ENCODE data around the gene NFKBIZ. TPM values are rescaled to one million over a fixed set of nuclear protein-coding genes. Genes with fewer than 3 reads are reported as not detected.

NFKBIZ gene, protein sequence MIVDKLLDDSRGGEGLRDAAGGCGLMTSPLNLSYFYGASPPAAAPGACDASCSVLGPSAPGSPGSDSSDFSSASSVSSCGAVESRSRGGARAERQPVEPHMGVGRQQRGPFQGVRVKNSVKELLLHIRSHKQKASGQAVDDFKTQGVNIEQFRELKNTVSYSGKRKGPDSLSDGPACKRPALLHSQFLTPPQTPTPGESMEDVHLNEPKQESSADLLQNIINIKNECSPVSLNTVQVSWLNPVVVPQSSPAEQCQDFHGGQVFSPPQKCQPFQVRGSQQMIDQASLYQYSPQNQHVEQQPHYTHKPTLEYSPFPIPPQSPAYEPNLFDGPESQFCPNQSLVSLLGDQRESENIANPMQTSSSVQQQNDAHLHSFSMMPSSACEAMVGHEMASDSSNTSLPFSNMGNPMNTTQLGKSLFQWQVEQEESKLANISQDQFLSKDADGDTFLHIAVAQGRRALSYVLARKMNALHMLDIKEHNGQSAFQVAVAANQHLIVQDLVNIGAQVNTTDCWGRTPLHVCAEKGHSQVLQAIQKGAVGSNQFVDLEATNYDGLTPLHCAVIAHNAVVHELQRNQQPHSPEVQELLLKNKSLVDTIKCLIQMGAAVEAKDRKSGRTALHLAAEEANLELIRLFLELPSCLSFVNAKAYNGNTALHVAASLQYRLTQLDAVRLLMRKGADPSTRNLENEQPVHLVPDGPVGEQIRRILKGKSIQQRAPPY
- total RNA-seq (7.7 TPM), polyA plus RNA-seq (13.7 TPM)
- long read RNA-seq, donor 1, result 0 reads
- long read RNA-seq, donor 2, partial matches to known transcripts, result 0 of 4 reads
- long read RNA-seq, donor 2, other reads (novel, unspliced or antisense), result 0 of 4 reads
- long read RNA-seq, donor 3, partial matches to known transcripts, result 0 of 3 reads
- long read RNA-seq, donor 3, other reads (novel, unspliced or antisense), result 0 of 3 reads
- long read RNA-seq, donor 4, partial matches to known transcripts, result 0 of 4 reads
- long read RNA-seq, donor 4, other reads (novel, unspliced or antisense), result 0 of 4 reads
- long read RNA-seq, donor 5, partial matches to known transcripts, result 0 of 4 reads
- long read RNA-seq, donor 5, other reads (novel, unspliced or antisense), result 0 of 4 reads
- long read RNA-seq, donor 6, partial matches to known transcripts, result 0 of 1 reads
- long read RNA-seq, donor 6, other reads (novel, unspliced or antisense), result 0 of 1 reads
- long read RNA-seq, donor 7, partial matches to known transcripts, result 0 of 1 reads
- long read RNA-seq, donor 7, other reads (novel, unspliced or antisense), result 0 of 1 reads
- long read RNA-seq, donor 8, partial matches to known transcripts, result 0 of 1 reads
- long read RNA-seq, donor 8, other reads (novel, unspliced or antisense), result 0 of 1 reads
- long read RNA-seq, donor 9, result 0 reads
- long read RNA-seq, donor 10, result 0 reads

DNA sequence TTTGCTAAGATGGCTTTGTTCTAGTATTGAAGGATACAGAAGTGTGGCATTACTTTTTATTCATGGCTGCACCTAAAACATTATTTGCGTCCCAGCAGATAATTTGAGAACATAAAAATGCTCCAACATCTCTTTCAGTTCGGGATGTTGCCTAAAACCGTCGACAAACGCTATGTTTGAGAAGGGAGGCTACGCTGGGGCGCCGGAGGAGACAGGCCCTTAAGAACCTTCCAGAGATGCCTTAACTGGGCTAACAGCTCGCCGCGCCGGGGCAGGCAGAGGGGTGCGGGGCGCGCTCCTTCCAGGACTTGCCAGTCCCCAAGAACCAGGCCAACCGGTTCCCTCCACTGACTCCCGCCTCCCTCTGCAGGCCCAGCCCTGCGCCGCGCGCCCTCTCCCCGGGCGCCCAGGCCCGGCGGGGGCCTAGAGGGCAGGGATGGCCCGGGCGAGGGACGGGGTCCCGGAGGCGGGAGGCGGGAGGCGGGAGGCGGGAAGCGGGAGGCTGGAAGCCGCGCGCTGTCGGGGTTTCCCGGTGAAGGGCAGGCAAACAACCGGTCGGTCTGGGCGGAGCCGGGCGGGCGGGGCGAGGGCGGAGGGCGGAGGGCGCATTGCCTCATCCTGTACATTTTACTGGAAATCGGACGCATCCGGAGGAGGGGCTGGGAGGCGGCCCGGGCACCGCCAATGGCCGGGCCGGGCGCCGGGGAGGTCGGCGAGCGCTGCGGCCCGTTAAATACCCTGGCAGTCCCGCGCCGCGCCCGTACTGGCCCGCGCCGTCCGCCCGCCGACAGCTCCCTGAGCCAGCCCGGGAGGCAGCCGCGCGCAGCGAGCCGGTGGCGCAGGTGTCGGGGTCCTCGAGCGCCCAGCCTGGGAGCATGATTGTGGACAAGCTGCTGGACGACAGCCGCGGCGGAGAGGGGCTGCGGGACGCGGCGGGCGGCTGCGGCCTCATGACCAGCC lies at the start of gene NFKBIZ:
TSS of gene NFKBIZ (plus strand) at position 761 of the 960 bp plus-strand sequence. CDS start at position 876, 115 bp downstream.
- 5% methylated on average over 95 of the region's 95 CpGs for WGBS
- Histone ChIP-seq H3K4me1 (ENCODE audit: control insufficient read depth in 2 of 2, insufficient read depth in 2 of 2, low read length in 2 of 2) (peaks cover 7 to 17% of the 10 kb centered on the region in 2 donors), H3K36me3 (ENCODE audit: control insufficient read depth in 2 of 2, insufficient read depth in 2 of 2, low read length in 1 of 2) (peaks cover 9 to 18% of the 10 kb centered on the region in 2 donors), H3K9me3 (ENCODE audit: control insufficient read depth in 2 of 2, insufficient read depth in 1 of 2, low read length in 1 of 2) (no peaks in the 10 kb centered on the region), H3K27ac (ENCODE audit: low read depth in 1 of 2, low read length in 1 of 2) (peak within 1 kb of the TSS; percentile 79 to 93), H3K4me3 (ENCODE audit: low read length in 2 of 2) (peak within 1 kb of the TSS; percentile 56 to 86), H3K27me3 (ENCODE audit: control insufficient read depth in 2 of 2, insufficient read depth in 1 of 2, low read length in 1 of 2) (peaks cover 0 to 7% of the 10 kb centered on the region in 2 donors)
- peak in 7 of 9 donors; percentile 20 to 79 (median 58) for DNase-seq (ENCODE audit: low read depth in 6 of 9, low spot score in 9 of 9)

DNA sequence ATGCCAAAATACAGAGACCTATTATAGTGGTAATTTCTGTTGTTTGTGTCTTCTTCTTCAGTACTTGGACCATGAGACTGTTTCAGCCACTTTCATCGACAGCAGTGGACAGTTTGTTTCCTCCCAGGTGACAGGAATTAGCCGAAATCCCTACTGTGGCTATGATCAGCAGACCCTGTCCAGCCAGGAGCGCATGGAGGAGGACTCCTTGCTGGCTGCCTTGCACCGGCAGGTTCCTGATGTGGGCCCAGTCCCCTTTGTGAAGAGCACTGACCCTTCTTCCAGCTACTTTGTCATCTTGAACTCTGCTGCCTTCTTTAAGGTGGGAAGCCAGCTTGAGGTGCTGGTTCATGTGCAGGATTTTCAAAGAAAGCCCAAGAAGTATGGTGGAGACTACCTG lies 48.1 kb upstream of the NFKBIZ start:
- H3K27ac ChIP-seq (ENCODE audit: low read depth in 1 of 2, low read length in 1 of 2), result no peak overlapping the region
- H3K4me3 ChIP-seq (ENCODE audit: low read length in 2 of 2), result no peak overlapping the region
- no peaks in the 10 kb centered on the region for H3K9me3 ChIP-seq (ENCODE audit: control insufficient read depth in 2 of 2, insufficient read depth in 1 of 2, low read length in 1 of 2)
- H3K27me3 ChIP-seq (ENCODE audit: control insufficient read depth in 2 of 2, insufficient read depth in 1 of 2, low read length in 1 of 2), result no peaks in the 10 kb centered on the region
- WGBS, result 98% methylated on average over 4 of the region's 4 CpGs
- H3K4me1 ChIP-seq (ENCODE audit: control insufficient read depth in 2 of 2, insufficient read depth in 2 of 2, low read length in 2 of 2), result no peaks in the 10 kb centered on the region
- peaks cover 16 to 27% of the 10 kb centered on the region in 2 donors for H3K36me3 ChIP-seq (ENCODE audit: control insufficient read depth in 2 of 2, insufficient read depth in 2 of 2, low read length in 1 of 2)
- no peak for DNase-seq (ENCODE audit: low read depth in 6 of 9, low spot score in 9 of 9)

DNA sequence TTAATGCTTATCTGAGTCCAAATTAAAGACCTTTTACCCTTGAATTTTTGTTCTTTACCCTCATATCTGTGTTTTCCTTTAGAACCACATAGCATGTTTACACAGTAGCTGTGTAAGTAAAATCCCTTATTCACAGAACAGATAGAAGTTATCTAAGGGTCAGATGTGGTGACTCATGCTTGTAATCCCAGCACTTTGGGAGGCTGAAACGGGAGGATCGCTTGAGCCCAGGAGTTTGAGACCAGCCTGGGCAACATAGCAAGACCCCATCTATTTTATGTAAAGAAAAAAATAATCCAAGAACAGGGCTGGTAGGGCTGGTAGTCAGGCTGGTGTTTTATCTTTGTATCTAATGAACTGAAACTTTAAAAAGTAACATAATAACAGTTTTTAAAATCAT lies 47.1 kb upstream of the NFKBIZ start:
- 98% methylated on average over 2 of the region's 2 CpGs for WGBS

DNA sequence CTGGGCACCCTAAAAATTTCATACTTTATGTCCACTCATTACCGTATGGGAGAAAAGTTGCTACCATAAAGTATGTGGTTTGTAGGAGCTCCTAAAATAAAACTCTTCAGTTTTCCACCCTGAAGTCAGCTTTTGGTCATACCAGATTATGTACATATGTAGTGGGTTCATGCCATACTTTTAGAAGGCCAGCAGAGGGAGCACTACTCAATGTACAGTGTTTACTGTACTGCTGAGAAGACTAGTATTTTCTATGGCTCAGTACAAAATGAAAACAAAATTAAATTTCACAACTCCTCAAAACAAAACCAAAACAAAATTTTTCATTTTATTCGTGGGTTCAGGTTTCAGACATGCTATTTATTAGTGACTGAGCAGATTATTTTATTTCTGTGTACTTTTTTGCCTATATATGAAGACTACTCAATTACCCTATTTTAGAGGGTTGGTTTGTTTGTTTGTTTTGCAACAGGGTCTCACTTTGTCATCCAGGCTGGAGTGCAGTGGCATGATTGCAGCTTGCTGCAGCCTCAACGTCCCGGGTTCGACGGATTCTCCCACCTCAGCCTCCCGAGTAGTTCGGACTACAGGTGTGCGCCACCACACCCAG lies 46.0 kb upstream of the NFKBIZ start:
- Histone ChIP-seq H3K4me1 (ENCODE audit: control insufficient read depth in 2 of 2, insufficient read depth in 2 of 2, low read length in 2 of 2) (no peaks in the 10 kb centered on the region), H3K9me3 (ENCODE audit: control insufficient read depth in 2 of 2, insufficient read depth in 1 of 2, low read length in 1 of 2) (no peaks in the 10 kb centered on the region), H3K36me3 (ENCODE audit: control insufficient read depth in 2 of 2, insufficient read depth in 2 of 2, low read length in 1 of 2) (peaks cover 13 to 24% of the 10 kb centered on the region in 2 donors), H3K27ac (ENCODE audit: low read depth in 1 of 2, low read length in 1 of 2) (no peak overlapping the region), H3K4me3 (ENCODE audit: low read length in 2 of 2) (no peak overlapping the region), H3K27me3 (ENCODE audit: control insufficient read depth in 2 of 2, insufficient read depth in 1 of 2, low read length in 1 of 2) (no peaks in the 10 kb centered on the region)
- DNase-seq (ENCODE audit: low read depth in 6 of 9, low spot score in 9 of 9), result peak in 6 of 9 donors; percentile 52 to 84 (median 72)
- WGBS, result 81% methylated on average over 9 of the region's 9 CpGs

More for the DNA sequence above, 47.1 kb upstream of the NFKBIZ start:
- H3K4me3 ChIP-seq (ENCODE audit: low read length in 2 of 2), result no peak overlapping the region
- no peaks in the 10 kb centered on the region for H3K27me3 ChIP-seq (ENCODE audit: control insufficient read depth in 2 of 2, insufficient read depth in 1 of 2, low read length in 1 of 2)
- H3K4me1 ChIP-seq (ENCODE audit: control insufficient read depth in 2 of 2, insufficient read depth in 2 of 2, low read length in 2 of 2), result no peaks in the 10 kb centered on the region
- DNase-seq (ENCODE audit: low read depth in 6 of 9, low spot score in 9 of 9), result no peak
- no peaks in the 10 kb centered on the region for H3K9me3 ChIP-seq (ENCODE audit: control insufficient read depth in 2 of 2, insufficient read depth in 1 of 2, low read length in 1 of 2)
- peaks cover 13 to 24% of the 10 kb centered on the region in 2 donors for H3K36me3 ChIP-seq (ENCODE audit: control insufficient read depth in 2 of 2, insufficient read depth in 2 of 2, low read length in 1 of 2)
- no peak overlapping the region for H3K27ac ChIP-seq (ENCODE audit: low read depth in 1 of 2, low read length in 1 of 2)

DNA sequence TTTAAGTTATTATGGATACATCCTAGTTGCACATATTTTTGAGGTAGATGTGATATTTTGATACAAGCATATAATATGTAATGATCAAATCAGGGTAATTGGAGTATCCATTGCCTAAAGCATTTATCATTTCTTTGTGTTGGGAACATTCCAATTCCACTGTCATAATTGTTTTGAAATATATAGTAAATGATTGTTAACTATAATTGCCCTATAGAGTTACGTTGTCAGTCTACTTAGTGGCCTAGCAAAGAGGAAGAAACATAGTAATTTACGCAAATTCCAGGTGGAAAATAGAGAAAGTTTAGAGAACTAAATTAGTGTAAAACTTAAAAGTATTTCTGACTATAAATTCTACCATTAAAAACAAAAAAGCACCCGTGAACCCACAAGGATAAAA lies 45.4 kb upstream of the NFKBIZ start:
- Histone ChIP-seq H3K4me3 (ENCODE audit: low read length in 2 of 2) (no peak overlapping the region), H3K9me3 (ENCODE audit: control insufficient read depth in 2 of 2, insufficient read depth in 1 of 2, low read length in 1 of 2) (no peaks in the 10 kb centered on the region), H3K4me1 (ENCODE audit: control insufficient read depth in 2 of 2, insufficient read depth in 2 of 2, low read length in 2 of 2) (no peaks in the 10 kb centered on the region), H3K27me3 (ENCODE audit: control insufficient read depth in 2 of 2, insufficient read depth in 1 of 2, low read length in 1 of 2) (no peaks in the 10 kb centered on the region), H3K36me3 (ENCODE audit: control insufficient read depth in 2 of 2, insufficient read depth in 2 of 2, low read length in 1 of 2) (peaks cover 13 to 21% of the 10 kb centered on the region in 2 donors), H3K27ac (ENCODE audit: low read depth in 1 of 2, low read length in 1 of 2) (no peak overlapping the region)
- over 99% methylated on average over 3 of the region's 3 CpGs for whole genome bisulfite sequencing
- DNase-seq (ENCODE audit: low read depth in 6 of 9, low spot score in 9 of 9), result no peak

DNA sequence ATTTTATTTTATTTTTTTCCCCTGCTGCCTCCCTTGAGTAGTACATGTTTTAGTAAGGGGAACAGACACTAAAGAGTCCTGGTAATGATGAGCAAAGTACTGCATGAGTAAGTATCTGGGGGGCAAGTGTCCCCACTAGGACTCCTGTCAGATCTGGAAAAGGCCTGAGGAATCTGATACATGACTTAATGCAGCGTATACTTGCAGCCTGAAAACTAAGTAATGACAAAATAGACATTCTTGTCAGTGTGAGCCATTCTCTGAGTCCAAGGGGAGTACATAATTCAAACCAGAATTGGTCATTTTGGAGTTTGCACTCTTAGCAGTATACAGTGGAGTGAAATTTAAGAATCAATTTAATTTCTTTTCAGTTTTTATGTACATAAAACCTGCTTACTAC lies 42.8 kb upstream of the NFKBIZ start:
- Histone ChIP-seq H3K36me3 (ENCODE audit: control insufficient read depth in 2 of 2, insufficient read depth in 2 of 2, low read length in 1 of 2) (peaks cover 7 to 13% of the 10 kb centered on the region in 2 donors), H3K27me3 (ENCODE audit: control insufficient read depth in 2 of 2, insufficient read depth in 1 of 2, low read length in 1 of 2) (no peaks in the 10 kb centered on the region), H3K27ac (ENCODE audit: low read depth in 1 of 2, low read length in 1 of 2) (no peak overlapping the region), H3K4me3 (ENCODE audit: low read length in 2 of 2) (no peak overlapping the region), H3K9me3 (ENCODE audit: control insufficient read depth in 2 of 2, insufficient read depth in 1 of 2, low read length in 1 of 2) (no peaks in the 10 kb centered on the region), H3K4me1 (ENCODE audit: control insufficient read depth in 2 of 2, insufficient read depth in 2 of 2, low read length in 2 of 2) (peaks cover 0 to 4% of the 10 kb centered on the region in 2 donors)
- 98% methylated on average over 1 of the region's 1 CpG for WGBS
- DNase-seq (ENCODE audit: low read depth in 6 of 9, low spot score in 9 of 9), result no peak

DNA sequence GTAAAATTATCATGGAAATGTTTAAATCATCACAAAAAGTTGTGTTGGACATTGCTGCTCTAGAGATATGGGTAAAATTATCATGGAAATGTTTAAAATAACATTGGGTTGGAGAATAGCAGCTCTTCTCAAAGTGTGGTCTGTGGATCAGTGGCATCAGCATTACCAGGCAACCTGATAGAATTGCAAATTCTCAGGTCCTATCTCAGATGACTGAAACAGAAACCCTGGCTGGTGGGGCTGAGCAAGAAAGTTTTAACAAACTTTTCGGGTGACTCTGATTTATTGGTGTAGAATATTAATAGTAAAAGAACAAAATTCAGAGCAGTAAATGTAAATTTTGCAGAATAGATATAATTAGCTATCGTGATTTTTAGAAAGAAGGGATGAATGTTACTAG lies 41.4 kb upstream of the NFKBIZ start:
- 96% methylated on average over 2 of the region's 2 CpGs for WGBS
- no peak overlapping the region for H3K27ac ChIP-seq (ENCODE audit: low read depth in 1 of 2, low read length in 1 of 2)
- peaks cover 0 to 4% of the 10 kb centered on the region in 2 donors for H3K4me1 ChIP-seq (ENCODE audit: control insufficient read depth in 2 of 2, insufficient read depth in 2 of 2, low read length in 2 of 2)
- no peak for DNase-seq (ENCODE audit: low read depth in 6 of 9, low spot score in 9 of 9)
- H3K4me3 ChIP-seq (ENCODE audit: low read length in 2 of 2), result no peak overlapping the region
- H3K27me3 ChIP-seq (ENCODE audit: control insufficient read depth in 2 of 2, insufficient read depth in 1 of 2, low read length in 1 of 2), result no peaks in the 10 kb centered on the region
- peaks cover 3 to 5% of the 10 kb centered on the region in 2 donors for H3K36me3 ChIP-seq (ENCODE audit: control insufficient read depth in 2 of 2, insufficient read depth in 2 of 2, low read length in 1 of 2)
- H3K9me3 ChIP-seq (ENCODE audit: control insufficient read depth in 2 of 2, insufficient read depth in 1 of 2, low read length in 1 of 2), result no peaks in the 10 kb centered on the region

Measured in thymus (tissue), 14 donors.